ENCODE measurements around the gene CORO2B. TPM values are rescaled to one million over a fixed set of nuclear protein-coding genes. Genes with fewer than 3 reads are reported as not detected.

CORO2B gene
- total RNA-seq, 2 donors from 2014 or later = 8.5 to 8.9 TPM

DNA sequence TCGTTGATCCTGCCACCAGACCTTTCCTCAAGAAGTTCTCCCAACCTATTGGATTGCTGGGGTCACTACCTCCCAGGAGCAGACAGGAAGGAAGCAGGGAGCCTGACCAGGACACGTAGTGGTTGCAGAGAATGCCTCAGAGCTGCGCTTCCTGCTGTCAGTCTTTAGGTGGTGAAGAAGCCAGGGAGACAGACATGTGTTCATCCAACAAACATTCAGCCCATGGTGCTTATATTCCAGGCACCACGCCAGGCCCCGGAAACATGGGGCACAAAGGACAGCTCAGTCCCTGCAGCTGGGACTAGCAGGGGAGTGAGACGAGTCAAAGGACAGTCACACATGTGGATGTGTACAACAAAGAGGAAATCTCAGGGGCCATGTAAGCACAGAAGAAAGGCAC lies 26.0 kb upstream of the CORO2B start:
- ATAC-seq (peak in 1 of 2 donors; percentile 56), DNase-seq (no peak)
- intact Hi-C loops (cut with DNase I) = loop anchor here (2.0 to 10.0 kb wide), 4 partner anchors 245 to 375 kb away; no protein-coding TSS in a partner anchor

DNA sequence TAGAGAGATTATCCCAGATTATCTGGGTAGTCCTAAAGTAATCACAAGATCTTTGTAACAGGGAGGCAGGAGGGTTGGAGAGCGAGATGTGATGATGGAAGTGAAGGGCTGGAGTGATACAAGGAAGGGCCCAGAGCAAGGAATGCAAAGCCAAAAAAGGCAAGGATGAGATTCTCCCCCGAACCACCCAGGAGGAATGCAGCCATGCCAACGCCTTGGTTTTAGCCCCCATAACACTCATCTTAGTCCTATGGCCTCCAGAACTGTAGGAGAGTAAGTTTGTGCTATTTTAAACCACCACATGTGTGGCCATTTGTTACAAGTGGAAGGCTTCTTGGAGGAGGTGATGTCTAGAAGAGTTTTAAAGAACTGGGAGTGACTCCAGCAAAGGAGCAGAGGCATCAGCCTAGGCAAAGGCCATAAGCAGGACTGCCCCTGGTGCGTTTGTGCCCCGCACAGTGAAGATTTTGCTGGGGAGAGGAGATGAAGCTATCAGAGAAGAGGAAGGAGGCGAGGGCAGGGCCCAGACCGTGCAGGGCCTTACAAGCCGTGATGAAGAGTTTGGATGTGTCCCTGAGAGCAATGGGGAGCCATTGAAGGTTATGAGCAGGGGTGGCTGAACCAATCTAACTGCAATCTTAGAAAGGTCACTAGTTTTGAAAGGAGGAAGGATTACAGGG lies 25.3 kb upstream of the CORO2B start:
- no peak for ATAC-seq
- DNase-seq = no peak
- intact Hi-C loops (cut with DNase I) = loop anchor here (2.0 to 10.0 kb wide), 4 partner anchors 246 to 374 kb away; no protein-coding TSS in a partner anchor

DNA sequence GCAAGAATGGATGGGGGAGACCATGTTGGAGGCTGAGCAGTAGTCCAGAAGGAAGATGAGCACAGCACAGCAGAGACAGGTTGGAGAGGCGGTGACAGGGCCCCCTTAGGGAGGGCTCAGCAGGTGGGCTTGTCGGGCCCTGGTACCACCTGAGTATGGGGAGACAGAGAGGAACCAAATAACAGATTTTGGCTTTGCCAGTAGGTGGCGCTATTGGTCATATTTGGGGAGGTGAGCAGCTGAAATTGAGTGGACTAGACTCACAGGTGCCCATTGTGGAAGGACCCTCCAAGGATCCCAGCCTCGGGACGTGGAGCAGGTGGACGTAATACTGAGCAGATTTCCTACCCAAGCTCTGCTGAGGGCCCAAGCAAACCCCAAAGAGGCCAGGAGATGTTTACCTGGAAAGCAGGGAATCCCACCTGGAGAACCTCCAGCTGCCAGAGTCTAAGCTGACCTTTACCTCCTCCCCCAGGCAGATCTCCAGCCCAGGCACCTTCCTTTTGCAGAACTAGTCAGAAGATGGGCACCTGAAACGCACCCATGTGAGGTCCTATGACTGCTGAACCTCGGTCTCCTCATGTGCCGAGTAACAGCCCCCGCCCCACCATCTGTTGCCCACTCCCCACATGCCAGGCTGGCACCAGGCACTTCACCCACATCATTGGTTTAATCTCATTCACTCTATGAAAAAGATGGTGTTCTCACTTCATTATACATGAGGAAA lies 24.6 kb upstream of the CORO2B start:
- intact Hi-C loops (cut with DNase I) = loop anchor here (2.0 to 10.0 kb wide), 4 partner anchors 247 to 373 kb away; no protein-coding TSS in a partner anchor
- peak; percentile 48 to 57 for ATAC-seq
- peak; percentile 62 for DNase-seq

DNA sequence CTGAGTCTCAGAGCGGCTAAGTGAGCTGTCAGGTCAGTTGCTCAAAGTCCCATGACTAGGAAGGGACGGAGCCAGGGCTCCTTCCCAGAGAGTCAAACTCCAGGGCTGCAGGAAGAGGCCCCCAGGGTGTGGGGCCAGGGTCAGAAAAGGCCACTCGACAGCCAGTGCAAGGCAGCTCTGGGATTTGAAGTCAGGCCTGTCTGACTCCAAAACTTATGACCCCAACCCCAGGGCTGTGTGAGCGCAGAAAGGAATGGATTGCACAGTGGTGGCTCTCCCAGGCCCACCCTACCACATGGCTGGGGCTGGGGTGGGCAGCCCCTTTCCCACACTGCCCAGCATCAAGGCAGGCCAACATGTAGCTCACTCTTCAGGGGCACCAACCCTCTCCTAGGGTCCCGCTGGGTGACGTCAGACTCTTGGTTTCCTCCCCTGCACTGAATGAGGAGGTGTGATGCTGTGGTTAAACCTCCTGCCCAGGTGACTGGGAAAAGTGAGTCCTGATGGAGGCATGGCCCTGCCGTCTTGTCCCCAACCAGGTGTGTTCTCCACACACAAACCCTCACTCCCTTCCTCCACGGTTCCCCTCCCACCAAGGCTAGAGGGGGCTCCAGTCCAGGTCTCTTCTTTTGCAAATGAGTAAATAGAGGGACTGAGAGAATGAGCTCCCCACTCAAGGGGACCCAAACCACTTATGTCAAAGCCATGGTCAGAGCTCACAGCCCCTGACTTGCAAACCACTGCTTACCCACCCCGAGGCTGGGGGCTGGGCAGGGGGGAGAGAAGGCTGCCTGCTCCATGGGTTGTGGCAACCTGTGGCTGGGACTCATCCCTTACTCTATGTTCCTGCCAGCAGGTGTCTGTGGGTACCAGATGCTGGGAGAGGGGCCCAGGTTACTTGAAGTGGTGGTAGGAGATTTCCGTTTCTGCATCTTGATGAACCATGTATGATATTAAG lies 23.8 kb upstream of the CORO2B start:
- ATAC-seq (no peak), DNase-seq (no peak)
- intact Hi-C loops (cut with DNase I) = loop anchor here (5.0 to 10.0 kb wide), 4 partner anchors 248 to 372 kb away; partner anchors contain the start of gene ANP32A (in 1 of the 2)

DNA sequence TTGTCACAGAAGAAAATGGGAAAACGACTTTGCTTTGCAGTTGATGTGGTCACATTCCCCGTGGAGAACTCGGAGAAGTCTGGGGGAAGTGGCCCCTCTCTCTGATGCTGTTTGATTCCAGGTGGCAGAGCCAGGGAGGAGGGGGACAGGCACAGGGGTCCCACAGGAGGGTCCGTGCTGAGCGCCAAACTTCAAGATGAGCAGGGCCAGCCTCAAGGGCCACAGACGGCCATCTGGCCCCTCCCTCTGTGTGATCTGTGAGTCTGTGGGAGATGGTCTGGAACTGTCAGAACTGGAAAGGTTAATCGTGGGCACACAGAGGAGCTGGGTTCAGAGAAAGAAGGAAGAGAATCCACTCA lies 23.1 kb upstream of the CORO2B start:
- no peak for DNase-seq

DNA sequence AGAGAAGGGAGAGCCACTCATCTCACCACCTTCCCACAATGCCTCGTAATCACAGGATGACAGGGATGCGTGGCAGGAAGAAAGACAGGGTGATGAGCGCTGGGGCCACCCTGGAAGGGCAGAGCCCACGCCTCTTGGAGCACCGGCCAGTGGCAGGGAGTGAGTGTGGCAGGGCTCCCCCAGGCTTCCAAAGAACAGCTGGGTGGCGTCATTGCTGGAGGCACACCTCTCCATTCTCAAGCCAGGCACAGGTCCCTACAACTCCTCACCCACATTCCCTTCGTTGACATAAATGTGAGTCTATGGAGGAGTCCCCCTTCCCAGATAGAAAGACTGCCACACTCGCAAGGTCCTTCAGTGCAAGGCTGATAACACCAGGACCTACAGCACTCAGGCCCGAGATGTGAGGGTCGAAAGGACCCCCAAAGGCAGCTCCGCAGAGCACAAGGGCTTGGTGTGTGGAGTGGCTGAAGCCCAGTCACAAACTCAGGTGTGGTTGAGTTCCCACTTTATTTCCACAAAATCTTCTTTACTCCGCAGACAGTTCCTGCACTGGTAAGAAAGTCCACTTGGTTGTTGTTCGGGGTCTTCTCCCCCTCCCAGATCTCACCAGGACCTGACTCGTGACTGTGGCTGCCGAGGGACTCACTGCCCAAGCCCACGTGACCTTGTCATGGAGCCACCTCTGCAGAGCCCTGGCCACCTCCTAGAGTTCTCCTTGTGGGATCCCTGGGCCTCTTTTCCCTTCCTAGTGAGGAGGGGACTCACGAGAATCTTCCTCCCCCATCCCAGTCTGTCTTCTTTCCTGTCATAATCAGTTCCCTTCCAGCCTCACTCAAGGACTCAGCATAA lies 22.4 kb upstream of the CORO2B start:
- intact Hi-C loops (cut with DNase I) = loop anchor here (5.0 to 10.0 kb wide), 2 partner anchors 252 to 266 kb away; partner anchors contain the start of gene ANP32A (in 1 of the 2)
- ATAC-seq (no peak), DNase-seq (no peak)

More for the DNA sequence above, 23.1 kb upstream of the CORO2B start:
- ATAC-seq = no peak
- intact Hi-C loops (cut with DNase I) = loop anchor here (5.0 to 10.0 kb wide), 2 partner anchors 251 to 267 kb away; partner anchors contain the start of gene ANP32A (in 1 of the 2)

DNA sequence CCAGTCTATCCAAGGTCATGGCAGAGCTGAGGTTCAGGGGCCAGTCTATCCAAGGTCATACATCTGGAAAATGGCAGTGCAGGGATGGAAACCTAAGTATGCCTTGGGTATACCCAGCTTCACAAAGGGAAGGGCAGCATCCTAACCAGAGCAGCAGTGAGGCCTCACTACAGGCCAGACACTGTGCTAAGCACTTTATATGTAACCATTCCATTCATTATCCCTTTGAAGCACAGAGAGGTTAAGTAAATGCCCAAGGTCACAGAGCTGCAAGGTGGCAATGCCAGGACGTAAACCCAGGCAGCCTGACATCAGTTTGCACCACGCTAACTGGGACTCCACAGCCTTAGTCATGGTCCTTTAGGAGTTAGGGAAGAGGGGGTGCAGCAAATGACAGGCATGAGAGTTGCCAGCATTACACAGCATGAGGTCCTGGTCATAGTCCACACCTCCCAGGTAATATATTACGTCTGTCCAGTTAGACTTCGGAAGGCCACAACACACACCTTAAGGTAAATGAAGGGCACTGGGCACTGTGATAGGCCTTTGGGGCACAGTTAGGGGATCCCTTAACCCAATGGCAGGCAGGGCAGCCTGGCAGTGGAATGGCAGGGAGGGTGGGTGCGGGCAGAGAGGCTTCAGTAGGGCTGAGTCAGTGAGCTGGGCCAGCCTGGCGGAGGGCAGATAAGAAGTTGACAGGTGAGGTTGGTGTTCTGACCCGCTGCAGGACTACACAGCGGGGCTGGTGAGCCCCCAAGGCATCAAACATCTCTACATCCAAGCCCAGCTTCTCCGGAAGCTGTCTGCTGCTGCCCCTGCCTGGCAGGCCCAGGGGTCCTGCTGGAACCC lies 21.1 kb upstream of the CORO2B start:
- no peak for DNase-seq
- intact Hi-C loops (cut with DNase I) = loop anchor here (2.0 to 10.0 kb wide), 4 partner anchors 117 to 317 kb away; partner anchors contain the start of gene ANP32A (in 1 of the 2)
- ATAC-seq = no peak

DNA sequence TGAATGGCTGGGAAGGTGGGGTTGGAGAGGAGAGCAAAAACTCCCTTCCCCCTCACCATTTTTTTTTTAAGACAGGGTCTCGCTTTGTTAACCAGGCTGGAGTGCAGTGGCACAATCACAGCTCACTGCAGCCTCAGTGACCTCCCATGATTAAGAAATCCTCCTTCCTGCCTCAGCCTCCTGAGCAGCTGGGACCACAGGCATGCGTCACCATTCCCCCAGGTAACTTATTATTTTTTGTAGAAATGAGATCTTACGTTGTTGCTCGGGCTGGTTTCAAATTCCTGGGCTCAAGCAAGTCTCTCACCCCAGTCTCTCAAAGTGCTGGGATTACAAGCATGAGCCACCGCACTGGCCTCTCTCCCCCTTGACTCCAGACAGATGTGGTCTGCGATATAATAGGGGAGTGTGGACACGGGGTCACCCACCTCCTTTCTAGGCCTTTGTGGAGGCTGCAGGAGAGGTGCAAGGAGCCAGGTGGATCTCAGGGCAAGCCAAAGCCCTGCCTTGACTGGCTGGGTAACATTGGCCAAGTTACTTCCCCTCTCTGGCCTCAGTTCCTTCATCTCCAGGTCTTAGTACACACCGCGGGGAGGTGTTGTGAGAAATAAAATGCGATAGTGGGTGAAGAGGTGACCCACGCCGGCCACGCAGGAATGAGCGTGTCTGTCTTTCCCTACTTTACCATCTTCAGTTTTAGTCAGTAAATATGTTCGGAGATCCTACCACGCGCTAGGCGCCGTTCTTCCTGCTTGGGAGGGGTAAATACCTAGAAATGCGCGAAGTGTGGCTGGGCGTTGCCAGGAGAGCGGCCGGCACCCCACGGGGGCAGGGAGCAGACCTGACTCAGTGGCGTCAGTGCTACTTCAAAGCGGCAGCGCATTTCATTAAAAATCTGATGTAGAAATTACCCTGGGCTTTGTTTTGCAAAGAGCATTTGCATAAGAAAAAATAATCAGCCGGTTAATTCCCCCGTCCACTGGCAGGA lies 20.2 kb upstream of the CORO2B start:
- ATAC-seq (peak; percentile 7 to 42), DNase-seq (no peak)
- intact Hi-C loops (cut with DNase I) = loop anchor here (2.0 to 10.0 kb wide), 4 partner anchors 116 to 316 kb away; partner anchors contain the start of gene ANP32A (in 1 of the 2)

DNA sequence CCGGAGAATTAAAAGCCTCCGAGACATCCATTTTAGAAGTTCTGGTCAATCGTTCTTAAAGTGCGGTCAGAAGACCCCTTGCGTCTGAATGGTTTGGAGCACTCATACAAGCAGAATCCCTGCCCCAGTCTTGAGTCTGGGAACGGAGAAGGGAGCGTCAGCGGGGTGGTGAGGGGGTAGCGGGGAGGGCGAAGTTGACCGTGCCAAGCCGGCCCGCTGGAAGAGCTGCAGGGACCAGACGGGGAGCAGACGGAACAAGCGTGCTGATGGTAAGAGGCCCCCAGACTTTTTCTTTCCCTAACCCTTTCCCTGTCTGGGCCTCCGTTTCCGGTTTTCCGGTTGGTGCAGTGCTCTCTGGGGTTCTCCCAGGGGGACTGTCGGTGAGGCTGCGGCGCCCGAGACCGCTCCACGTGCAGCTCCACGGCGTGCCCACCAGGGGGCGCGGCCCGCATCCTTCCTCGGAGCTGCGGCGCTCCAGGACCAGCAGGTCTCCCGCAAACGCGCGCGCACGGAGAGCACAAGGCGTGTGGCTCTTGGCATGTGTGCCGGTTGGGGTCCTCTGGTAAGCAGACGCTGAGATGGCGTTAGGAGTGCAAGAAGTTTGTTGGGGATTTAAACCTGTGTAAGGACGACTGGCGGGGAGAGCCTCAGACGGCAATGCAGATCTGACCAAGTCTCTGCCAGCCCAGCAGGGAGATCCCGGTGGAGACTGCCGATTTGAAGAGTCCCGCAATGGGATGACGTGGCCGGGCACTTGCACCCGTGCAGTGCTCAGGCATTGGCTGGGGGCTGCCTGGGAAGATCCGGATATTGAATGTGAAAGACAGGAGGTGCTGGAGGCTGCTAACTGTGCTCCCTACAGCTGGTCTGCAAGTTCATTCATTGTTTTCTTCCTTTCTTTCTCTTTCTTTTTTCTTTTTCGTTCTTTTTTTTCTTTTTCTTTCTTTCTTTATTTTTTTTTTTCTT lies 19.2 kb upstream of the CORO2B start:
- ATAC-seq (peak; percentile 95), DNase-seq (peak; percentile 83)
- intact Hi-C loops (cut with DNase I) = loop anchor here (2.0 to 10.0 kb wide), 5 partner anchors 113 to 315 kb away; partner anchors contain the start of gene ANP32A (in 1 of the 2)

DNA sequence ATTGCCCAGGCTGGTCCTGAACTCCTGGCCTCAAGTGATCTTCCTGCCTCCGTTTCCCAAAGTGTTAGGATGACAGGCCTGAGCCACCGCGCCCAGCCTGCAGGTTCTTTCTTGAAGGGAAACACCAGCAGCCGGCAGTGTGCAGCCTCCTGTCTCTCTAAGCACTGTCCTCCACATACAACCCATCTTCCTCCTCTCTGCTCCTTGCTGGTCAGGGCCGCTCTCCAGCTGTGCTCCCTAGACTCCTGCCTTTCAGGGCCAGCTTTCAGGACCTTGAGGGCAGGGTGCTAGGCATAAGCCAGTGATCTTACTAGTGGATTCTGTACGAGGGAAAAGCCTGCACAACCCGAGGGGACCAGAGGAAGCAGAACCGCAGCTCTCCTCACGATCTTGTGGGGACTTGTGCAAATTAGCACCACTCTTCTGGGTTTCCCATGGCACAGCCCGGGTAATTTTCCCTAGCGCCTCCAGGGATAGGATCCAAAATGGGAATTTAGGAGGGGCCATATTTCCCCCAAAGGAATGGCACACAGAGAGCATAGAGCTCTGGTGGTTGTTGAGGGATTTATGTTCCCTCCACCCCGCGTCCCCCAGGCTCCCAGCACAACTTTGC lies 18.2 kb upstream of the CORO2B start:
- no peak for ATAC-seq
- intact Hi-C loops (cut with DNase I) = loop anchor here in 1 of 2 donors (5.0 kb wide), 1 partner anchor 112 kb away; no protein-coding TSS in a partner anchor

DNA sequence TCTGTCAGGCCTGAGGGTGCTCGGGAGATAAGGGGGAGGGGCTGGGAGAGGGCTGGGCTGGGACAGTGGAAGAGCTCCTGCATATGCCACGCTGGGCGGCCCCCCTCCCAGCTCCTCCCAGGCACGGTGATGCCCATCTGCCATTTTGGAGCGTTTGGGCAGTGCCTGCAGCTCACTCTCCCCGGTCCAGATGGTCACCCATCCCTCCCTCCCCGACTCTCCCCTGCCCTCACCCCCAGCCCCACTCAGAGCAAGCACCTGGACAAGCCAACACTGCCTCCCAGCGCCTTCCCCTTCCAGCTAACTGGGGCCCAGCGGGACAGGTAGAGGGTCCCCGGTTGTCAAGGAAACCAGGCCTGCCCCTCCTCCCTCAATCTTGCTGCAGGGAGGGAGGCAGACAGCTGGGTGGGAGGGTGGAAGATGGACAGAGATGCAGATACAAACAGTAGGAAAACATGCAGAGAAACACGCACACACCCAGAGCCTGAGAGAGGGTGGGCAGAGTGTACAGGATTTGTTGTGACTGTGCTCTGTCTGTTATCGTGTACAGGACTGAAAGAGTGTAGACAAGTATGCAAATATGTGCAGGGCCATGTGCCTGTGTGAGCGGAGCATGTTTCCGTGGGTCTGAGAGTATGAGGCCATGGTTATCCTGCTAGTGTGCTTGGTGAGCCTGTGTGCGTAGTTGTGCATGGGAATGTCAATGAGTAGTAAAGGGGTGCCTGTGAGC lies 17.5 kb upstream of the CORO2B start:
- ATAC-seq (no peak), DNase-seq (no peak)
- intact Hi-C loops (cut with DNase I) = loop anchor here in 1 of 2 donors (5.0 kb wide), 1 partner anchor 111 kb away; no protein-coding TSS in a partner anchor

More for the DNA sequence above, 18.2 kb upstream of the CORO2B start:
- no peak for DNase-seq

DNA sequence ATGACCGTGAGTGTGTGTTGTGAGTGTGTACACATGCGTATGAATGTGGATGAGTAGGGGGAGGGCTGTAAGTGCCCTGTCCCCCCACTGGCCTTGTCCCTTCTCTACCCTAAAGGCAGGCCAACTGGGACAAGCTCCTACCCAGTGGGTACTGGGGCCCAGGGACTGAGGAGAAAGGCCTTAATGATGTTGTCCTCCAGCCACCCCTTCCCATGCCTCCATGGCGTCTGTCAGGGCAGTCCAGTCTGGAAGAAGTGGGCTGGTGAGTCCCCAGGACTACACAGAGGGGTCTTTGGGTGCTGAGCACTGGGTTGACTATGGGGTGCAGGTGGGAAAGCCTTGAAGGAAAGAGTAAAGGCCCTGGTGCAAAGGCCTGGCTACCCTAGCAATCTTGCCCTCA lies 16.9 kb upstream of the CORO2B start:
- intact Hi-C loops (cut with DNase I) = loop anchor here in 1 of 2 donors (5.0 kb wide), 1 partner anchor 110 kb away; no protein-coding TSS in a partner anchor

DNA sequence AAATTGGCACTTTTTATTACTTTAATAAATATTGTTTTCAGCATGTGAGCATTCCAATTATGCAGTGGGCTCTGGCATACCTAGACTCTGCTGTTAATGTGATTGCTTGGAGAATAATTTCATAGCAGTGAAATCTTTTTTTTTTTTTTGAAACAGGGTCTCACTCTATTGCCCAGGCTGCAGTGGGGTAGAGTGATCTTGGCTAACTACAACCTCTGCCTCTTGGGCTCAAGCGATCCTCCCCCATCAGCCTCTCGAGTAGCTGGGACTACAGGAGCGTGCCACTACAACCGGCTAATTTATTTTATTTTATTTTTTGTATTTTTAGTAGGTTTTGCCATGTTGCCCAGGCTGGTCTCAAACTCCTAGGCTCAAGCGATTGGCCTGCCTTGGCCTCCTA lies 14.6 kb upstream of the CORO2B start:
- ATAC-seq (no peak), DNase-seq (no peak)
- intact Hi-C loops (cut with DNase I) = loop anchor here in 1 of 2 donors (5.0 kb wide), 1 partner anchor 108 kb away; no protein-coding TSS in a partner anchor

More for the DNA sequence above, 16.9 kb upstream of the CORO2B start:
- ATAC-seq = no peak
- no peak for DNase-seq
